ENCODE results near the gene NUAK2.

NUAK2 gene

GRCh38 chr1:205312866-205313562, 8.5 kb downstream of the NUAK2 start:
- peak overlapping the region; percentile 10 for H3K4me3 ChIP-seq (ENCODE audit: low read length)
- no peak for TF ChIP-seq CTCF (conservative IDR thresholded peaks at IDR 0.05; ENCODE audit: low read depth, low read length)
- DNase-seq (ENCODE audit: low read depth), result no peak

DNA sequence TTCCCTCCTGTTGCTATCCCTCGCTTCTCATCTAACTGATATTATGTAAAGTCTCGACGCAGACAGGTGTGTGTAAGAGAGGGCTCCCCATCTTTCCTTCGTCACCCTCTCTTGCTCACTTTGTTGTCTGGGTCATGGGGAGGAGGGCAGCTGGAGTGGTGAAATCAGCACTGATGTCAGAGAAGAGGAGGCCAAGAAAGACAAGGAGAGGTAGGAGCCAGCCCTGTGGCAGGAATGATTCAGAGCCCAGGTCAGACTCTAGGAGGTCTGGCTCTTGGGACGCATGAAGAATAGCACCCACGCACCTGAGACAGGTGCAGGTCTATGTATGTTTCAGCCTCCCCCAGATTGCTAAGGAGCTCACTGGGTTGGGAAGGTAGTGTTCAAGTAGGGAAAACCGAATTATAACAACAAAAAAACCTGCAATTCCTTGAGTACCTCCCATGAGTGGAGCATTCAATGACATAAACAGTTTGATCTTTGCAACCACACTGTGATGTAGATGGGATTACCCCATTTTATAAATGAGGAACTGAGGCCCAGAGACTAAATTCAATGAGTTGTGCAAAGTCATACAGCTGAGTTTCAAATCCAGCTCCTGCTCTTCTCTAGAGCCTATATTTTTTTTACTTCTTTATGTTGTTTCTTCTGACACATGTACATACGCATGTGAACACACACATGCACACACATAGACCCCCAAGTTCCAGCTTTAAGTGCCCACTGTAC, 10.4 kb downstream of the NUAK2 start:
- no peak for TF ChIP-seq CTCF (conservative IDR thresholded peaks at IDR 0.05; ENCODE audit: low read depth, low read length)
- no peak for DNase-seq (ENCODE audit: low read depth)

DNA sequence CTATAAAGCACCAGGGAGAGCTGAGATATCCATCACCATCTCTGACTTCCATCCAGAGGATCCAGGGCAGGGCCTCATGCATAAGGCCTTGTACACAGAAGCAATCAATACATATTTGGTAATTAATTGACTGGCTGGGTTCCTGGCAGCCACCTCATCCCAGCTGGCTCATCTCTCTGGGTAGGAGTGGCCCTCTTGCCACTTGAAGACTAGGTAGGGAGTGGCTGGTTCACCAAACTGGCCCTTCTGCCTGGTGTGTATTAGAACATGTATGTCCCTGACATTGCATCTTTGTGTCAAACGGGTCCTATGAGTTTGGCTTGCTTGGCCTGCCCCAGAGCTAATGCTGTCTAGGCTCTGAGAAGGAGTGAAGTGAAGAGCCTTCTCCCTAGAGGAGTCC, 11.8 kb downstream of the NUAK2 start:
- no peak overlapping the region for H3K4me3 ChIP-seq (ENCODE audit: low read length)
- TF ChIP-seq CTCF (conservative IDR thresholded peaks at IDR 0.05; ENCODE audit: low read depth, low read length), result no peak
- DNase-seq (ENCODE audit: low read depth), result no peak

More for the DNA sequence above, 10.4 kb downstream of the NUAK2 start:
- no peak overlapping the region for H3K4me3 ChIP-seq (ENCODE audit: low read length)

DNA sequence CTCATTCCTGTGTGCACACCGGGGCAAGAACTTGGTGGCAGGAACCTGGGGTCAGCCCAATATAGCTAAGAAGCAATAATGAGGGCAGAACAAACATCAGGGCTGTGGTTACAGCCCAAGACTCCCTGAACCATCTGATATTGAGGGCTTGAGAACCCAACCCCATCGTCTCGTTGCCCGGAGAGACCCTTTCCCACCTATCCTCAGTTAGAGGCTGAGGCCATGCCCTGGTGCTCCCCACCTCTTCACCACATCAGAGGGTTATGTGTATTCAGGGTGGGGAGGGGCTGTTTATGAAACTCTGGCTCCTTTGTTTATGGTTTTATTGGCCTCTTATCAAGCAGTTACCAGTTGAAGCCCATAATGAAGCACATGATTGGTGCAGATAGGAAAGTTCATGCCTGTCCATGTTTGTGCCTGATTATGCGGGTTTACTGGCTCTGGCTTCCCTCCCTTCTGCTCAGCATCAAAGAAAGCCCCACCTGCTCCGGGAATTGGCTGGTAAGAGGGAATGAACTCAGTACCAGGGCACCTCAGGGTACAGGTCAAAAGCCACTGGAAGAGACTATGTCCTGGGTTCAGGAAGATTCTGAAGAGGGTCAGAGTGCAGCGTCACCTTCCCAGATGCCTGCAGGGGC, 14.5 kb downstream of the NUAK2 start:
- no peak for TF ChIP-seq CTCF (conservative IDR thresholded peaks at IDR 0.05; ENCODE audit: low read depth, low read length)
- no peak for DNase-seq (ENCODE audit: low read depth)

GRCh38 chr1:205304695-205305070, 16.9 kb downstream of the NUAK2 start:
- DNase-seq (ENCODE audit: low read depth), result no peak
- no peak overlapping the region for H3K4me3 ChIP-seq (ENCODE audit: low read length)
- no peak for TF ChIP-seq CTCF (conservative IDR thresholded peaks at IDR 0.05; ENCODE audit: low read depth, low read length)

More for the DNA sequence above, 14.5 kb downstream of the NUAK2 start:
- no peak overlapping the region for H3K4me3 ChIP-seq (ENCODE audit: low read length)

- TF ChIP-seq CTCF (conservative IDR thresholded peaks at IDR 0.05; ENCODE audit: low read depth, low read length), result no peak
These were observed 17.4 kb downstream of the NUAK2 start for GRCh38 chr1:205304046-205304694.

More at GRCh38 chr1:205304046-205304694, 17.4 kb downstream of the NUAK2 start:
- DNase-seq (ENCODE audit: low read depth), result no peak
- no peak overlapping the region for H3K4me3 ChIP-seq (ENCODE audit: low read length)
